GM12878 (cell line): ENCODE data around the gene RIPPLY3. TPM values are rescaled to one million over a fixed set of nuclear protein-coding genes. Genes with fewer than 3 reads are reported as not detected.

ENCODE experiments used
- ATAC-seq: fragments of 200-7000 bp; cut with Tn5 transposase; 3 replicates; pipeline ENCODE4 v1.9.1; 2020; ENCODE audit warnings: mild to moderate bottlenecking, moderate library complexity
- BruUV-seq: library from RNA; stranded (reverse); fragments of 400-500 nt; replicated peaks from 2 replicates; lab custom pipeline; 2021; lab: Mats Ljungman, UMichigan
- CTCF ChIA-PET: fragments of 300-600 bp; sonication (Branson Sonifier 250); formaldehyde crosslinking; extraction: SDS; loops from one replicate; lab custom pipeline; 2021; ENCODE audit warnings: inconsistent platforms; lab: Yijun Ruan, JAX
- POLR2A ChIA-PET: fragments of 350-600 bp; formaldehyde crosslinking; extraction: SDS; loops from one replicate; lab custom pipeline; 2021; ENCODE audit warnings: inconsistent platforms; lab: Charles Lee
- RAD21 ChIA-PET: fragments of 300-600 bp; sonication (Branson Sonifier 250); formaldehyde crosslinking; loops from one replicate; lab custom pipeline; 2023; ENCODE audit warnings: antibody characterized with exemption; ENCODE audit not compliant: unreplicated experiment; lab: Charles Lee
- SMC1A ChIA-PET: fragments of 300-600 bp; sonication (Branson Sonifier 250); formaldehyde crosslinking; loops from one replicate; lab custom pipeline; 2023; ENCODE audit not compliant: unreplicated experiment, uncharacterized antibody; lab: Charles Lee
- DNase-seq: peaks from one replicate; pipeline ENCODE4 v3.0.0-alpha.2; 2011; ENCODE audit warnings: low read depth, low spot score
- FAIRE-seq: peaks from 3 replicates; lab custom pipeline; 2011; peaks lifted over from hg19 to GRCh38; lab: Jason Lieb, UNC
- H2AFZ ChIP-seq: 2 replicates; pipeline ENCODE4 v1.6.0; 2011; ENCODE audit warnings: low read depth, low read length, control low read depth; ENCODE audit not compliant: control insufficient read depth
- H3K27ac ChIP-seq: 2 replicates; pipeline ENCODE4 v1.5.1; 2011; ENCODE audit warnings: control low read depth; ENCODE audit not compliant: control insufficient read depth, insufficient read depth
- H3K27me3 ChIP-seq, 2 experiments: replicated peaks in 1 of 2; 2 replicates each; pipeline versions ENCODE4 v1.6.0 to v1.6.1; 2011; ENCODE audit warnings: low read length in 1 of 2; ENCODE audit not compliant: control insufficient read depth in 2 of 2, insufficient read depth in 2 of 2
- H3K36me3 ChIP-seq, 2 experiments: 2 replicates each; pipeline ENCODE4 v1.5.1; 2011; ENCODE audit warnings: low read length in 1 of 2; ENCODE audit not compliant: control insufficient read depth in 2 of 2, insufficient read depth in 2 of 2
- H3K4me1 ChIP-seq: 2 replicates; pipeline ENCODE4 v1.6.1; 2011; ENCODE audit warnings: mild to moderate bottlenecking, low read length, moderate library complexity, mixed read lengths; ENCODE audit not compliant: control insufficient read depth, insufficient read depth
- H3K4me2 ChIP-seq: 2 replicates; pipeline ENCODE4 v1.6.0; 2011; ENCODE audit warnings: control low read depth; ENCODE audit not compliant: control insufficient read depth, insufficient read depth
- H3K4me3 ChIP-seq: fragments of 200-600 bp; sonication (generic); 2 replicates; pipeline ENCODE4 v1.5.1; 2016
- H3K79me2 ChIP-seq: 2 replicates; pipeline ENCODE4 v1.6.0; 2011; ENCODE audit warnings: low read length; ENCODE audit not compliant: control insufficient read depth, insufficient read depth
- H3K9ac ChIP-seq: 2 replicates; pipeline ENCODE4 v1.8.0; 2011; ENCODE audit warnings: low read length, control low read depth, mixed read lengths; ENCODE audit not compliant: control insufficient read depth, insufficient read depth
- H3K9me3 ChIP-seq: replicated peaks from 3 replicates; pipeline ENCODE4 v1.5.1; 2011; ENCODE audit warnings: mild to moderate bottlenecking, low read length; ENCODE audit not compliant: control insufficient read depth, insufficient read depth
- H4K20me1 ChIP-seq: 2 replicates; pipeline ENCODE4 v1.6.0; 2011; ENCODE audit not compliant: control insufficient read depth, insufficient read depth
- CHD4 ChIP-seq: fragments of 200-600 bp; sonication (generic); IDR thresholded peaks from 2 replicates; pipeline ENCODE4 v1.6.1; 2016; ENCODE audit warnings: mild to moderate bottlenecking
- DPF2 ChIP-seq: fragments of 450-650 bp; IDR thresholded peaks from 2 replicates; pipeline ENCODE4 v1.6.1; 2017; ENCODE audit warnings: mild to moderate bottlenecking
- ESRRA ChIP-seq: IDR thresholded peaks from 2 replicates; pipeline ENCODE4 v1.6.1; 2012; ENCODE audit warnings: mild to moderate bottlenecking, low read length, improper control_type of control experiment
- ETV6 ChIP-seq, 2 experiments: fragments of 450-650 bp in 1 of 2; IDR thresholded peaks in 1 of 2; conservative IDR thresholded peaks in 1 of 2; 2 replicates each; pipeline ENCODE4 v1.6.1; 2014; ENCODE audit warnings: antibody characterized with exemption in 1 of 2, borderline replicate concordance in 1 of 2, low read depth in 1 of 2, mild to moderate bottlenecking in 1 of 2, moderate library complexity in 1 of 2
- IKZF2 ChIP-seq, 2 experiments: fragments of 450-650 bp; IDR thresholded peaks; 2 replicates each; pipeline ENCODE4 v1.6.1; 2017; ENCODE audit warnings: mild to moderate bottlenecking in 2 of 2, moderate library complexity in 2 of 2
- JUNB ChIP-seq: IDR thresholded peaks from 2 replicates; pipeline ENCODE4 v1.6.1; 2016; ENCODE audit warnings: antibody characterized with exemption, mild to moderate bottlenecking
- NR2C1 ChIP-seq: fragments of 450-650 bp; IDR thresholded peaks from 2 replicates; pipeline ENCODE4 v1.6.1; 2017; ENCODE audit warnings: antibody characterized with exemption, mild to moderate bottlenecking, moderate library complexity
- NRF1 ChIP-seq: conservative IDR thresholded peaks from 2 replicates; pipeline ENCODE4 v1.6.1; 2011; ENCODE audit warnings: mild to moderate bottlenecking, low read depth, low read length, improper control_type of control experiment
- SMARCA5 ChIP-seq: fragments of 450-650 bp; IDR thresholded peaks from 2 replicates; pipeline ENCODE4 v1.6.1; 2017; ENCODE audit warnings: mild to moderate bottlenecking
- ZBED1 ChIP-seq: IDR thresholded peaks from 2 replicates; pipeline ENCODE4 v1.6.1; 2016; ENCODE audit warnings: borderline replicate concordance
- WGBS: methylation state at CpG from one replicate; pipeline ENCODE4 v1.1.6; 2016; ENCODE audit warnings: low lambda C conversion rate; ENCODE audit not compliant: insufficient replicate concordance, insufficient coverage; ENCODE audit errors: missing lambda C conversion rate; 5-methylcytosine and 5-hydroxymethylcytosine counted together
- in situ Hi-C: fragments of 300-500 bp; cut with MboI; formaldehyde crosslinking; loops from 9 replicates; pipeline ENCODE4 v1.14.3; 2018; ENCODE audit warnings: mixed read lengths
- intact Hi-C: fragments of 100-400 bp; cut with micrococcal nuclease; formaldehyde crosslinking; loops from one replicate; pipeline ENCODE4 v1.14.2; 2022; ENCODE audit not compliant: unreplicated experiment
- polyA plus RNA-seq, 11 experiments: library from polyadenylated mRNA; depleted of rRNA in 4 of 11; unstranded in 6 of 11; stranded (reverse) in 5 of 11; fragments of >200 nt; fragmentation: Nextera tagmentation in 4 of 11; fragmentation: Illumina TruSeq in 1 of 11; extraction: Ambion mirVana in 4 of 11; extraction: Trizol in 1 of 11; gene quantifications; 1 replicate in 1 of 11; 2 replicates in 10 of 11; pipeline versions ENCODE4 v1.2.1 to v1.2.3, GENCODE V29; 2011 to 2016; ENCODE audit warnings: inconsistent platforms in 2 of 11, missing spikeins in 2 of 11, low read depth in 1 of 11
- total RNA-seq, 4 experiments: library from RNA; depleted of rRNA in 3 of 4; stranded (reverse); fragments of >200 nt in 3 of 4; fragmentation: Illumina TruSeq in 1 of 4; extraction: Trizol in 1 of 4; gene quantifications; 2 replicates each; pipeline versions ENCODE4 v1.2.1 to v1.2.3, GENCODE V29; 2013 to 2021
- TF ChIP-seq, protein P1 (sequence below): IDR thresholded peaks from 2 replicates; pipeline ENCODE4 v1.6.1; 2012; ENCODE audit warnings: low read length, inconsistent platforms
- TF ChIP-seq, protein P2 (sequence below): IDR thresholded peaks from 2 replicates; pipeline ENCODE4 v1.6.1; 2012; ENCODE audit warnings: low read depth, low read length, improper control_type of control experiment
- TF ChIP-seq, protein P3 (sequence below): fragments of 450-650 bp; formaldehyde crosslinking; IDR thresholded peaks from 2 replicates; pipeline ENCODE4 v1.4.0; 2020; ENCODE audit warnings: mild to moderate bottlenecking, moderate library complexity

RIPPLY3 gene
- total and polyA plus RNA-seq, 10 of the 15 experiments (the other 5 are each of a cell fraction or from before 2014, with no cell fraction given), result not detected

GRCh38 chr21:37040212-37040611 lies 33.7 kb downstream of the RIPPLY3 start:
- no peaks in the 10 kb centered on the region for H3K36me3 ChIP-seq
- in situ Hi-C loops (no loop called here), intact Hi-C loops (no loop called here)
- ChIA-PET RAD21 (no interaction called here), POLR2A (no interaction called here), SMC1A (no interaction called here), CTCF (interaction anchor here (0.9 kb wide), 1 partner anchor 30 kb away, joined by 4 read pairs; no protein-coding TSS in a partner anchor)
- TF ChIP-seq ESRRA (no peak), NRF1 (no peak), ZBED1 (no peak)
- no peaks in the 10 kb centered on the region for H3K27me3 ChIP-seq
- H3K79me2 ChIP-seq, result no peaks in the 10 kb centered on the region
- no peak overlapping the region for H3K9ac ChIP-seq
- FAIRE-seq, result no peak
- 0 out of 2 replicates have a peak, but pooled peaks cover 2% of the 10 kb centered on the region for H3K4me1 ChIP-seq
- no peak for DNase-seq
- no peak overlapping the region for H3K27ac ChIP-seq
- H2AFZ ChIP-seq, result no peak overlapping the region
- H3K9me3 ChIP-seq, result no peaks in the 10 kb centered on the region
- no peaks in the 10 kb centered on the region for H4K20me1 ChIP-seq
- ATAC-seq, result no peak
- H3K4me3 ChIP-seq, result no peak overlapping the region
- H3K4me2 ChIP-seq, result no peak overlapping the region
- BruUV-seq, result no TSS peak
- 29% methylated on average over 3 of the region's 3 CpGs for WGBS

- Histone ChIP-seq H3K27me3 (no peaks in the 10 kb centered on the region), H3K4me1 (0 out of 2 replicates have a peak, but pooled peaks cover 3% of the 10 kb centered on the region), H3K4me3 (no peak overlapping the region), H3K9me3 (no peaks in the 10 kb centered on the region), H2AFZ (no peak overlapping the region), H3K79me2 (no peaks in the 10 kb centered on the region), H3K9ac (no peak overlapping the region), H3K27ac (no peak overlapping the region), H3K4me2 (no peak overlapping the region), H3K36me3 (no peaks in the 10 kb centered on the region), H4K20me1 (no peaks in the 10 kb centered on the region)
- POLR2A ChIA-PET, result no interaction called here
- BruUV-seq, result no TSS peak
- WGBS, result 59% methylated on average over 4 of the region's 4 CpGs
- intact Hi-C loops, result no loop called here
- CTCF ChIA-PET, result no interaction called here
- DNase-seq (no peak), FAIRE-seq (no peak), ATAC-seq (no peak)
- SMC1A ChIA-PET, result no interaction called here
- RAD21 ChIA-PET, result no interaction called here
- in situ Hi-C loops, result no loop called here
- TF ChIP-seq SMARCA5 (no peak), CHD4 (no peak), DPF2 (no peak), NR2C1 (no peak), IKZF2 (IDR thresholded peaks at IDR 0.05) (no peak), JUNB (no peak), ETV6 (conservative IDR thresholded peaks at IDR 0.05 in 1 of 2, IDR thresholded peaks at IDR 0.05 in 1 of 2; ENCODE audit: borderline replicate concordance in 1 of 2, low read depth in 1 of 2) (no peak)
- TF ChIP-seq, protein P1, sequence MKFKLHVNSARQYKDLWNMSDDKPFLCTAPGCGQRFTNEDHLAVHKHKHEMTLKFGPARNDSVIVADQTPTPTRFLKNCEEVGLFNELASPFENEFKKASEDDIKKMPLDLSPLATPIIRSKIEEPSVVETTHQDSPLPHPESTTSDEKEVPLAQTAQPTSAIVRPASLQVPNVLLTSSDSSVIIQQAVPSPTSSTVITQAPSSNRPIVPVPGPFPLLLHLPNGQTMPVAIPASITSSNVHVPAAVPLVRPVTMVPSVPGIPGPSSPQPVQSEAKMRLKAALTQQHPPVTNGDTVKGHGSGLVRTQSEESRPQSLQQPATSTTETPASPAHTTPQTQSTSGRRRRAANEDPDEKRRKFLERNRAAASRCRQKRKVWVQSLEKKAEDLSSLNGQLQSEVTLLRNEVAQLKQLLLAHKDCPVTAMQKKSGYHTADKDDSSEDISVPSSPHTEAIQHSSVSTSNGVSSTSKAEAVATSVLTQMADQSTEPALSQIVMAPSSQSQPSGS, result no peak
- TF ChIP-seq, protein P2, sequence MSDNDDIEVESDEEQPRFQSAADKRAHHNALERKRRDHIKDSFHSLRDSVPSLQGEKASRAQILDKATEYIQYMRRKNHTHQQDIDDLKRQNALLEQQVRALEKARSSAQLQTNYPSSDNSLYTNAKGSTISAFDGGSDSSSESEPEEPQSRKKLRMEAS, result no peak
- TF ChIP-seq, protein P3, sequence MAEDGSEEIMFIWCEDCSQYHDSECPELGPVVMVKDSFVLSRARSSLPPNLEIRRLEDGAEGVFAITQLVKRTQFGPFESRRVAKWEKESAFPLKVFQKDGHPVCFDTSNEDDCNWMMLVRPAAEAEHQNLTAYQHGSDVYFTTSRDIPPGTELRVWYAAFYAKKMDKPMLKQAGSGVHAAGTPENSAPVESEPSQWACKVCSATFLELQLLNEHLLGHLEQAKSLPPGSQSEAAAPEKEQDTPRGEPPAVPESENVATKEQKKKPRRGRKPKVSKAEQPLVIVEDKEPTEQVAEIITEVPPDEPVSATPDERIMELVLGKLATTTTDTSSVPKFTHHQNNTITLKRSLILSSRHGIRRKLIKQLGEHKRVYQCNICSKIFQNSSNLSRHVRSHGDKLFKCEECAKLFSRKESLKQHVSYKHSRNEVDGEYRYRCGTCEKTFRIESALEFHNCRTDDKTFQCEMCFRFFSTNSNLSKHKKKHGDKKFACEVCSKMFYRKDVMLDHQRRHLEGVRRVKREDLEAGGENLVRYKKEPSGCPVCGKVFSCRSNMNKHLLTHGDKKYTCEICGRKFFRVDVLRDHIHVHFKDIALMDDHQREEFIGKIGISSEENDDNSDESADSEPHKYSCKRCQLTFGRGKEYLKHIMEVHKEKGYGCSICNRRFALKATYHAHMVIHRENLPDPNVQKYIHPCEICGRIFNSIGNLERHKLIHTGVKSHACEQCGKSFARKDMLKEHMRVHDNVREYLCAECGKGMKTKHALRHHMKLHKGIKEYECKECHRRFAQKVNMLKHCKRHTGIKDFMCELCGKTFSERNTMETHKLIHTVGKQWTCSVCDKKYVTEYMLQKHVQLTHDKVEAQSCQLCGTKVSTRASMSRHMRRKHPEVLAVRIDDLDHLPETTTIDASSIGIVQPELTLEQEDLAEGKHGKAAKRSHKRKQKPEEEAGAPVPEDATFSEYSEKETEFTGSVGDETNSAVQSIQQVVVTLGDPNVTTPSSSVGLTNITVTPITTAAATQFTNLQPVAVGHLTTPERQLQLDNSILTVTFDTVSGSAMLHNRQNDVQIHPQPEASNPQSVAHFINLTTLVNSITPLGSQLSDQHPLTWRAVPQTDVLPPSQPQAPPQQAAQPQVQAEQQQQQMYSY (CRISPR knock-in tag), result no peak
These were observed 35.3 kb downstream of the RIPPLY3 start for GRCh38 chr21:37041706-37042271.
